Right atrium auricular region (tissue), 2 donors: ENCODE results near the gene COX20. TPM values are rescaled to one million over a fixed set of nuclear protein-coding genes. Genes with fewer than 3 reads are reported as not detected.
A peak's percentile ranks its signal among the peaks of the same experiment; 100 is the strongest.
"Not testable (repeated sequence)": the region's sequence is repeated elsewhere in the genome, so short reads cannot be mapped to it uniquely, and the experiment has no call there.

Experiments used
- DNase-seq: peaks from one replicate; pipeline ENCODE4 v3.0.0-alpha.2; 2019; ENCODE audit warnings: low spot score
- H3K27ac ChIP-seq, 2 donors: fragments of 200-600 bp; sonication (generic); 1 replicate in 1 of 2; 2 replicates in 1 of 2; pipeline ENCODE4 v1.5.1; 2016 to 2019
- H3K27me3 ChIP-seq, 2 donors: fragments of 200-600 bp; sonication (generic); one replicate each; pipeline versions ENCODE4 v1.5.1 to v1.6.0; 2017 to 2019
- H3K36me3 ChIP-seq: fragments of 200-600 bp; sonication (generic); one replicate; pipeline ENCODE4 v1.5.1; 2016
- H3K4me1 ChIP-seq, 2 donors: fragments of 200-600 bp; sonication (generic); one replicate each; pipeline versions ENCODE4 v1.5.1 to v1.6.0; 2017 to 2019
- H3K4me3 ChIP-seq, 2 donors: fragments of 200-600 bp; sonication (generic); 1 replicate in 1 of 2; 2 replicates in 1 of 2; pipeline ENCODE4 v1.5.1; 2017 to 2019; ENCODE audit warnings: mild to moderate bottlenecking in 1 of 2, moderate library complexity in 1 of 2
- H3K9me3 ChIP-seq, 2 donors: fragments of 200-600 bp; sonication (generic); one replicate each; pipeline ENCODE4 v1.5.1; 2019
- total RNA-seq, 2 donors: library from RNA; depleted of rRNA; stranded (reverse); fragments of >200 nt; gene quantifications; one replicate each; pipeline ENCODE4 v1.1.0, GENCODE V29; 2016
- TF ChIP-seq, protein P1 (sequence below), 2 donors: fragments of 200-600 bp; sonication (generic); IDR thresholded peaks; one replicate each; pipeline ENCODE4 v1.5.1; 2019; ENCODE audit warnings: antibody characterized with exemption in 2 of 2

The COX20 gene
- total RNA-seq, 2 donors from 2014 or later = 57.3 to 64.7 TPM

DNA sequence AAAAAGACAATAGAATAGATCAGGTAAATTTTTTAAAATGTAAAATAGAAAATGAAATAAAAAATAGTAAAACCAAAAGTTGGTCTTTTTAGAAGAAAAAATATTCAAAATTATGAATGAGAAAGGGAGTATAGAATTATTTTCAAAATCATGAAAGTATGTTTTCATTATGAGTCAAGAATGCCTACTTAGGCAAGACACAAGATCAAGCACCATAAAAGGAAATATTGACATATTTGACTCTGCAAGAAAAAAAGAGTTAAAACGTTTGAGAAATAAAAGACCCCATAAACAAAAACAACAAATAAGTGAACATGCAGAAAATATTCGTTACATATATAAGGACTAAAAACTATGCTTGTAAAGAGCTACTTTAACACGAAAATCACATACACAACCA lies 4.8 kb upstream of the COX20 start:
- Histone ChIP-seq H3K4me1 (peaks cover 0 to 9% of the 10 kb centered on the region in 2 donors), H3K27ac (no peak overlapping the region), H3K4me3 (no peak overlapping the region), H3K9me3 (no peaks in the 10 kb centered on the region), H3K36me3 (peaks cover 5% of the 10 kb centered on the region), H3K27me3 (no peaks in the 10 kb centered on the region)
- TF ChIP-seq, protein P1, sequence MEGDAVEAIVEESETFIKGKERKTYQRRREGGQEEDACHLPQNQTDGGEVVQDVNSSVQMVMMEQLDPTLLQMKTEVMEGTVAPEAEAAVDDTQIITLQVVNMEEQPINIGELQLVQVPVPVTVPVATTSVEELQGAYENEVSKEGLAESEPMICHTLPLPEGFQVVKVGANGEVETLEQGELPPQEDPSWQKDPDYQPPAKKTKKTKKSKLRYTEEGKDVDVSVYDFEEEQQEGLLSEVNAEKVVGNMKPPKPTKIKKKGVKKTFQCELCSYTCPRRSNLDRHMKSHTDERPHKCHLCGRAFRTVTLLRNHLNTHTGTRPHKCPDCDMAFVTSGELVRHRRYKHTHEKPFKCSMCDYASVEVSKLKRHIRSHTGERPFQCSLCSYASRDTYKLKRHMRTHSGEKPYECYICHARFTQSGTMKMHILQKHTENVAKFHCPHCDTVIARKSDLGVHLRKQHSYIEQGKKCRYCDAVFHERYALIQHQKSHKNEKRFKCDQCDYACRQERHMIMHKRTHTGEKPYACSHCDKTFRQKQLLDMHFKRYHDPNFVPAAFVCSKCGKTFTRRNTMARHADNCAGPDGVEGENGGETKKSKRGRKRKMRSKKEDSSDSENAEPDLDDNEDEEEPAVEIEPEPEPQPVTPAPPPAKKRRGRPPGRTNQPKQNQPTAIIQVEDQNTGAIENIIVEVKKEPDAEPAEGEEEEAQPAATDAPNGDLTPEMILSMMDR (IDR thresholded peaks at IDR 0.05) = no peak
- DNase-seq = no peak

DNA sequence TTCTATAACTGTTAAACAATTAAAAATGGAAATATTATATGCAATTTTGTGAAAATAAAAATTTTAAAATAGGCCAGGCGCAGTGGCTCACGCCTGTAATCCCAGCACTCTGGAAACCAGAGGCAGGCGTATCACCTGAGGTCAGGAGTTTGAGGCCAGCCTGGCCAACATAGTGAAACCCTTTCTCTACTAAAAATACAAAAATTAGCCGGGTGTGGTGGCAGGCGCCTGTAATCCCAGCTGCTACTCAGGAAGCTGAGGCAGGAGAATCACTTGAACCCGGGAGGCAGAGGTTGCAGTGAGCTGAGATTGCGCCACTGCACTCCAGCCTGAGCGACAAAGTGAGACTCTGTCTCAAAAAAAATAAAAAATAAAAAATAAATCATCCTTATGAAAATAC lies 2.2 kb upstream of the COX20 start:
- peak; percentile 67 for DNase-seq
- Histone ChIP-seq H3K27ac (peak overlapping the region; percentile 99 to 100), H3K4me3 (peak overlapping the region; percentile 77 to 81)

DNA sequence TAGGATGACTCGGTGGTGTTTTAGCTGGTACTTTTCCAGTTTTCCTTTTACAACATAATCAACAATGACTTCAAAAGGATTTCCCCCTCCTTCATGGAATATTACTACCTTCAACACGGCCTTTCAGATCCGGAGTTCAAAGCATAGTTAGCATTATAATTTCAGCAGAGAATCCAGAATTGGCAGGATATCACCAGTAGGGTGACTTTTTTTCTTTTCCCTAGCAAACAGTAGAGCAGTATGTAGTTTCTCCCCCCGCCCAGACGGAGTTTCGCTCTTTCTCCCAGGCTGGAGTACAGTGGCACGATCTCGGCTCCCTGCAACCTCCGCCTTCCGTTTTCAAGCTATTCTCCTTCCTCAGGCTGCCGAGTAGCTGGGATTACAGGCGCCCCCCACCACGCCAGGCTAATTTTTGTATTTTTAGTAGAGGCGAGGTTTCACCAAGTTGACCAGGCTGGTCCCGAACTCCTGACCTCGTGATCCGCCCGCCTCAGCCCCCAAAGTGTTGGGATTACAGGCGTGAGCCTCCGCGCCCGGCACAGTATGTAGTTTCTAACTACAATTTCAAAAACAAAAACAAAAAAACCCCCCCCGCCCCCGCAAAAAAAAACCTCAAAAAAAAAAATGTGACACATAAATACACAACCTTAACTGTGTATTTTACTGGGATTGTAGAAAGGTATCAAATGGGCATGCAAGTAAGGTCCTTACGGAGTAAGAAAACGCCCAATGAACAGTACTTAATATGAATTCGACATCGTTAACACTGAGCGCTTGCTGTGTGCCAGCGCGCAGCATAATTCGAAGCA lies 1.5 kb upstream of the COX20 start:
- peaks cover 5% of the 10 kb centered on the region for H3K36me3 ChIP-seq
- no peak for DNase-seq
- no peaks in the 10 kb centered on the region for H3K9me3 ChIP-seq
- peaks cover 0 to 35% of the 10 kb centered on the region in 2 donors for H3K4me1 ChIP-seq
- peak overlapping the region; percentile 77 to 81 for H3K4me3 ChIP-seq
- H3K27ac ChIP-seq = peak overlapping the region; percentile 99 to 100
- TF ChIP-seq, protein P1 (IDR thresholded peaks at IDR 0.05) = no peak
- no peaks in the 10 kb centered on the region for H3K27me3 ChIP-seq

More for the DNA sequence above, 2.2 kb upstream of the COX20 start:
- peaks cover 0 to 30% of the 10 kb centered on the region in 2 donors for H3K4me1 ChIP-seq
- H3K27me3 ChIP-seq, H3K36me3 ChIP-seq, H3K9me3 ChIP-seq: not testable (repeated sequence)

DNA sequence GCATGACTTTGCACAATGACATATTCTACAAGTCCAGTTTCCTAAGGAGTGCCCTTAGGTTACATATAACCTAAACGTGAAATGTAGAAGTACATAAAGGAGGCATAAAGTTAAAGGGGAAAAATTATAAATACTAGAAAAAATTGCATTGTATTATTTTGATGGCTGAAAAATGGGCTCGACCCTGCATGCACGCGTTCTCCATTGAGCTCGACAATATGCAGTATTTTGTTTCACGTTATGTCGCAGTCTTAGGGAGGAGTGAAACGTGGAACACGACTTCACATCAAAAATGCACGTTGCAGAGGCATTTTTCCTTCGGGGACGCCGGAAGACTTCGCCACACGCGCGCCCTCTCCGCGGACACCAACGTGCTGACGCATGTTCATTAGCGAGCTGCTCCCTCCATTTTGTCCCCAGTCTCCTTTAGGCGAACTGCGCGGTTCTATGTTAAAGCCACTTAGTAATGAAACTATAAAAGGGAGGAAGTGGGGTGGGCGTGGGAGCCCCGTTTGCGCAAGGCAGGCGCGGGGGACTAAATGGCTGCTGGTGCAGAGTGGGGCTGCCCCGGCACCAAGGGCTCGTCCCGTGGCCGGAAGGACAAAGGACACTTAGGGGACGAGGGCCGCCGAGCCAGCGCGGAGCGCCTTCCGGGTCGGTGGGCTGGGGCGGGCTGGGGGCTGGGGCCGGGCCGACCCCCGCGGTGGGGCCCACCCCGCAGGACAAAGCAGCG lies 749 bp upstream of the COX20 start:
- H3K27me3 ChIP-seq = no peaks in the 10 kb centered on the region
- peaks cover 0 to 41% of the 10 kb centered on the region in 2 donors for H3K4me1 ChIP-seq
- peak overlapping the region; percentile 77 to 81 for H3K4me3 ChIP-seq
- H3K9me3 ChIP-seq = no peaks in the 10 kb centered on the region
- TF ChIP-seq, protein P1 (IDR thresholded peaks at IDR 0.05) = no peak
- H3K27ac ChIP-seq = peak overlapping the region; percentile 99 to 100
- no peaks in the 10 kb centered on the region for H3K36me3 ChIP-seq
- DNase-seq = peak; percentile 90

DNA sequence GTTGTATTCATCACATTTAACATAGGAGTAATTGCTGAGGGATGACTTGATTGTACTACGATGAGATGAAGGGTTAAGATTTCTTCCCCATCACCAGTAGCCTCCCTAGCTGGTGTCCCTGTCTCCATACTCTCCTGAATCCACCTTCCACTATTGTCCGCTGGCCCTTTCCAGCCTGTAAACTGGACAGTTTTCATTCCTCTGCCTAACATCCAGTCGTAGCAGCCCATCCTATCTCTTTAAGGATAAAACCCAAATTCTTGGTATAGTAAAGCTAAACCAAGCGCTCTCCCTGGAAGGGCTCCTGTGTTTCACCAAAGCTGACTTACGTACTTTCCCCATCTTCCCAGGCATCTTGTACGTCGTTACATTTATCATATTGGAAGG lies 670 bp downstream of the COX20 start:
- Histone ChIP-seq H3K27me3 (no peaks in the 10 kb centered on the region), H3K9me3 (no peaks in the 10 kb centered on the region), H3K4me1 (peaks cover 0 to 55% of the 10 kb centered on the region in 2 donors), H3K4me3 (peak overlapping the region; percentile 77 to 81), H3K27ac (peak overlapping the region; percentile 99 to 100), H3K36me3 (peaks cover 2% of the 10 kb centered on the region)
- TF ChIP-seq, protein P1 (IDR thresholded peaks at IDR 0.05) = no peak
- no peak for DNase-seq

DNA sequence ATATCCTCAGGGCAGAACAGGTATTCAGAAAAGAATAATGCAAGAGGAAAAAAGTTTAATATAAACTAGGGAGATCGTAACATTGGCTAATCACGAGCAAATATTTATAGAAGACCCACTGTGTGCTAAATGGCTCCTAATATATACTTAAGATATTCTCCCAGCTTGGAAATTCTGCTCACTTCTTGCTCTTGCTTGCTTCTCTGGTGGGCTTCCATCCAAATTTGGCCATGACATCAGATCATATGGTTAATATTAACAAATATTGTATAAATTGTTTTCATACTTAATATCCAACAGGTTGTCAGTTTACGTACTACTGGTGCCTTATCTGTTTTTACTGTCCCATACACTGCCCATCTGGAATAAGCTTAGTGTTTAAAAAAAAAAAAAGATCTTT lies 1.1 kb downstream of the COX20 start:
- TF ChIP-seq, protein P1 (IDR thresholded peaks at IDR 0.05) = no peak
- H3K27me3 ChIP-seq = no peaks in the 10 kb centered on the region
- H3K9me3 ChIP-seq = no peaks in the 10 kb centered on the region
- peak overlapping the region; percentile 99 to 100 for H3K27ac ChIP-seq
- DNase-seq = no peak
- H3K36me3 ChIP-seq = peaks cover 7% of the 10 kb centered on the region
- peak overlapping the region; percentile 77 to 81 for H3K4me3 ChIP-seq
- H3K4me1 ChIP-seq = peaks cover 0 to 60% of the 10 kb centered on the region in 2 donors
